Keratinocyte (primary cell): ENCODE results near the gene RTCB. TPM values are rescaled to one million over a fixed set of nuclear protein-coding genes. Genes with fewer than 3 reads are reported as not detected.
"Not testable (repeated sequence)": the region's sequence is repeated elsewhere in the genome, so short reads cannot be mapped to it uniquely, and the experiment has no call there.

ENCODE experiments used
- DNase-seq: peaks from one replicate; pipeline ENCODE4 v3.0.0-alpha.2; 2011; ENCODE audit warnings: low read depth, missing footprints, low spot score
- FAIRE-seq: peaks from 2 replicates; lab custom pipeline; 2011; peaks lifted over from hg19 to GRCh38; lab: Jason Lieb, UNC
- H2AFZ ChIP-seq: 2 replicates; pipeline ENCODE4 v1.6.0; 2012; ENCODE audit warnings: low read length, control low read depth, inconsistent platforms; ENCODE audit not compliant: control insufficient read depth
- H3K27ac ChIP-seq: 2 replicates; pipeline ENCODE4 v1.5.1; 2011; ENCODE audit warnings: low read length; ENCODE audit not compliant: control insufficient read depth, insufficient read depth
- H3K27me3 ChIP-seq: 3 replicates; pipeline ENCODE4 v1.6.0; 2011; ENCODE audit warnings: low read length; ENCODE audit not compliant: control insufficient read depth, insufficient read depth; ENCODE audit errors: extremely low read depth
- H3K36me3 ChIP-seq, 2 experiments: 2 replicates in 1 of 2; 3 replicates in 1 of 2; pipeline ENCODE4 v1.5.1; 2011; ENCODE audit warnings: low read length in 2 of 2, mild to moderate bottlenecking in 1 of 2; ENCODE audit not compliant: control insufficient read depth in 2 of 2, insufficient read depth in 2 of 2; ENCODE audit errors: extremely low read depth in 1 of 2
- H3K4me1 ChIP-seq: 3 replicates; pipeline ENCODE4 v1.5.1; 2011; ENCODE audit warnings: low read length; ENCODE audit not compliant: control insufficient read depth, insufficient read depth; ENCODE audit errors: extremely low read depth
- H3K4me2 ChIP-seq: 3 replicates; pipeline ENCODE4 v1.6.0; 2011; ENCODE audit warnings: low read depth, low read length; ENCODE audit not compliant: control insufficient read depth, insufficient read depth; ENCODE audit errors: extremely low read depth
- H3K4me3 ChIP-seq, 3 experiments: fragments of 200-600 bp in 1 of 3; sonication (generic) in 1 of 3; 2 replicates in 2 of 3; 3 replicates in 1 of 3; pipeline ENCODE4 v1.5.1; 2011 to 2016; ENCODE audit warnings: low read length in 3 of 3, mild to moderate bottlenecking in 3 of 3, control low read depth in 2 of 3, inconsistent platforms in 1 of 3, low read depth in 1 of 3, mixed read lengths in 1 of 3, mixed run types in 1 of 3, moderate library complexity in 1 of 3; ENCODE audit not compliant: control insufficient read depth in 2 of 3, insufficient read depth in 2 of 3; ENCODE audit errors: extremely low read depth in 1 of 3
- H3K79me2 ChIP-seq: 2 replicates; pipeline ENCODE4 v1.6.0; 2012; ENCODE audit warnings: low read length; ENCODE audit not compliant: control insufficient read depth, insufficient read depth
- H3K9ac ChIP-seq: 3 replicates; pipeline ENCODE4 v1.6.0; 2011; ENCODE audit warnings: low read length; ENCODE audit not compliant: control insufficient read depth, insufficient read depth; ENCODE audit errors: extremely low read depth
- H3K9me1 ChIP-seq: 3 replicates; pipeline ENCODE4 v1.6.0; 2011; ENCODE audit warnings: low read length; ENCODE audit not compliant: control insufficient read depth, insufficient read depth; ENCODE audit errors: extremely low read depth
- H3K9me3 ChIP-seq: 2 replicates; pipeline ENCODE4 v1.5.1; 2012; ENCODE audit warnings: low read depth, low read length; ENCODE audit not compliant: control insufficient read depth
- H4K20me1 ChIP-seq: 3 replicates; pipeline ENCODE4 v1.6.0; 2011; ENCODE audit warnings: low read length; ENCODE audit not compliant: control insufficient read depth, insufficient read depth; ENCODE audit errors: extremely low read depth
- CTCF ChIP-seq, 3 experiments: IDR thresholded peaks in 1 of 3; conservative IDR thresholded peaks in 1 of 3; optimal IDR thresholded peaks in 1 of 3; 2 replicates in 2 of 3; 3 replicates in 1 of 3; pipeline versions ENCODE3 to v1.5.1; 2011; ENCODE audit warnings: low read length in 3 of 3, mild to moderate bottlenecking in 3 of 3, moderate library complexity in 2 of 3, control low read depth in 1 of 3, inconsistent platforms in 1 of 3; ENCODE audit not compliant: insufficient read depth in 2 of 3; ENCODE audit errors: extremely low read depth in 1 of 3
- EZH2 ChIP-seq: IDR thresholded peaks from one replicate; pipeline ENCODE4 v1.6.1; 2012; ENCODE audit warnings: inconsistent platforms, mild to moderate bottlenecking, low read length, moderate library complexity
- dilution Hi-C: fragments of 300-500 bp; cut with MboI; formaldehyde crosslinking; loops from one replicate; pipeline ENCODE4 v1.7.0; 2020; ENCODE audit warnings: low sequenced_read_pairs; ENCODE audit not compliant: extremely low pct_ligation_motif_present
- polyA plus RNA-seq, 5 experiments: library from polyadenylated mRNA; depleted of rRNA in 3 of 5; stranded (reverse) in 3 of 5; stranded (forward) in 1 of 5; unstranded in 1 of 5; fragments of >200 nt; gene quantifications; 1 replicate in 1 of 5; 2 replicates in 3 of 5; 3 replicates in 1 of 5; pipeline versions ENCODE4 v1.2.1 to v1.2.3, GENCODE V29; 2011 to 2012; ENCODE audit warnings: missing spikeins in 2 of 5, low read depth in 1 of 5, low replicate concordance in 1 of 5

The RTCB gene
- polyA plus RNA-seq, 1 donor (not counting 4 experiments of a cell fraction or from before 2014, with no cell fraction given) = 143 TPM

GRCh38 chr22:32352681-32353080 lies 59.4 kb downstream of the RTCB start:
- Histone ChIP-seq H3K9me3 (no peaks in the 10 kb centered on the region), H3K9me1 (no peaks in the 10 kb centered on the region), H3K36me3 (no peaks in the 10 kb centered on the region), H3K4me2 (no peak overlapping the region), H3K27me3 (no peaks in the 10 kb centered on the region), H3K4me3 (no peak overlapping the region), H3K9ac (no peak overlapping the region), H4K20me1 (no peaks in the 10 kb centered on the region), H3K4me1 (no peaks in the 10 kb centered on the region), H3K79me2 (no peaks in the 10 kb centered on the region), H3K27ac (no peak overlapping the region), H2AFZ (no peak overlapping the region)
- FAIRE-seq (no peak), DNase-seq (no peak)
- TF ChIP-seq CTCF (optimal IDR thresholded peaks at IDR 0.05 in 1 of 3, IDR thresholded peaks at IDR 0.05 in 1 of 3, conservative IDR thresholded peaks at IDR 0.05 in 1 of 3; ENCODE audit: extremely low read depth in 1 of 3, insufficient read depth in 2 of 3, low read length in 3 of 3) (no peak), EZH2 (no peak)
- dilution Hi-C loops = no loop called here

- H3K27me3 ChIP-seq, H3K4me1 ChIP-seq, H3K79me2 ChIP-seq, H3K4me3 ChIP-seq, FAIRE-seq, H2AFZ ChIP-seq, H4K20me1 ChIP-seq, dilution Hi-C loops, H3K36me3 ChIP-seq, DNase-seq, H3K9ac ChIP-seq, H3K27ac ChIP-seq, H3K9me1 ChIP-seq, H3K4me2 ChIP-seq, H3K9me3 ChIP-seq: not testable (repeated sequence)
Observed at GRCh38 chr22:32351875-32352274, 60.2 kb downstream of the RTCB start.

GRCh38 chr22:32348031-32348611 lies 63.9 kb downstream of the RTCB start:
- no peak overlapping the region for H3K27ac ChIP-seq
- no peak overlapping the region for H2AFZ ChIP-seq
- no peaks in the 10 kb centered on the region for H3K27me3 ChIP-seq
- no peaks in the 10 kb centered on the region for H4K20me1 ChIP-seq
- H3K4me1 ChIP-seq = no peaks in the 10 kb centered on the region
- DNase-seq (no peak), FAIRE-seq (no peak)
- TF ChIP-seq CTCF (optimal IDR thresholded peaks at IDR 0.05 in 1 of 3, IDR thresholded peaks at IDR 0.05 in 1 of 3, conservative IDR thresholded peaks at IDR 0.05 in 1 of 3; ENCODE audit: extremely low read depth in 1 of 3, insufficient read depth in 2 of 3, low read length in 3 of 3) (no peak), EZH2 (no peak)
- no peak overlapping the region for H3K4me2 ChIP-seq
- H3K79me2 ChIP-seq = no peaks in the 10 kb centered on the region
- no peaks in the 10 kb centered on the region for H3K9me3 ChIP-seq
- no peaks in the 10 kb centered on the region for H3K9me1 ChIP-seq
- no peak overlapping the region for H3K9ac ChIP-seq
- H3K4me3 ChIP-seq = no peak overlapping the region
- no peaks in the 10 kb centered on the region for H3K36me3 ChIP-seq
- dilution Hi-C loops = no loop called here
